Dedifferentiated amniotic fluid mesenchymal stem cell (primary cell): ENCODE results near the gene AS3MT.
"Not testable (repeated sequence)": the region's sequence is repeated elsewhere in the genome, so short reads cannot be mapped to it uniquely, and the experiment has no call there.

Source experiments
- DNase-seq: peaks from one replicate; pipeline ENCODE4 v3.0.0-alpha.2; 2016; ENCODE audit errors: extremely low spot score

AS3MT gene

GRCh38 chr10:102869258-102870198 lies at the start of gene AS3MT:
Gene AS3MT, plus strand, starts transcription at chr10:102869470. Its CDS starts 123 bp downstream, at chr10:102869593.
- DNase-seq = no peak

- not testable (repeated sequence) for DNase-seq
Observed at GRCh38 chr10:102820008-102820407, 49.3 kb upstream of the AS3MT start.

GRCh38 chr10:102822222-102822621 lies 47.0 kb upstream of the AS3MT start:
- DNase-seq = no peak

GRCh38 chr10:102824664-102825063 lies 44.6 kb upstream of the AS3MT start:
- no peak for DNase-seq

- no peak for DNase-seq
Observed at GRCh38 chr10:102826148-102826796, 43.0 kb upstream of the AS3MT start.

GRCh38 chr10:102827597-102827975 lies 41.7 kb upstream of the AS3MT start:
- DNase-seq = no peak

- DNase-seq = no peak
Observed at GRCh38 chr10:102831322-102832071, 37.8 kb upstream of the AS3MT start.

GRCh38 chr10:102832248-102832647 lies 37.0 kb upstream of the AS3MT start:
- no peak for DNase-seq

- DNase-seq = no peak
Observed at GRCh38 chr10:102832987-102833386, 36.3 kb upstream of the AS3MT start.

- DNase-seq = no peak
Observed at GRCh38 chr10:102834143-102834542, 35.1 kb upstream of the AS3MT start.

- DNase-seq = peak; percentile 62
Observed at GRCh38 chr10:102835007-102835482, 34.2 kb upstream of the AS3MT start.

GRCh38 chr10:102837230-102837721 lies 32.0 kb upstream of the AS3MT start, which contains the start of gene CYP17A1:
Gene CYP17A1, minus strand, starts transcription at chr10:102837413. Its CDS starts 52 bp downstream, at chr10:102837361.
- DNase-seq = no peak

- DNase-seq = not testable (repeated sequence)
Observed at GRCh38 chr10:102838276-102838927, 30.9 kb upstream of the AS3MT start.

GRCh38 chr10:102841827-102842345 lies 27.4 kb upstream of the AS3MT start:
- no peak for DNase-seq

GRCh38 chr10:102843139-102843538 lies 26.1 kb upstream of the AS3MT start:
- DNase-seq = not testable (repeated sequence)

- DNase-seq = not testable (repeated sequence)
Observed at GRCh38 chr10:102844190-102844776, 25.0 kb upstream of the AS3MT start.

- DNase-seq = no peak
Observed at GRCh38 chr10:102845352-102845902, 23.8 kb upstream of the AS3MT start.

- DNase-seq = no peak
Observed at GRCh38 chr10:102850025-102850518, 19.2 kb upstream of the AS3MT start.

- not testable (repeated sequence) for DNase-seq
Observed at GRCh38 chr10:102853237-102853636, 16.0 kb upstream of the AS3MT start.
